IPS-18c (cell line): Measurements from ENCODE around the gene BCL6.

Experiments
- H3K4me3 ChIP-seq: 2 replicates; pipeline ENCODE4 v1.7.0; 2013; ENCODE audit warnings: low read depth, mild to moderate bottlenecking, low read length, moderate library complexity; ENCODE audit not compliant: insufficient read depth
- H3K9me3 ChIP-seq: one replicate; pipeline ENCODE4 v1.6.1; 2013; ENCODE audit warnings: mild to moderate bottlenecking, low read length, moderate library complexity; ENCODE audit not compliant: control insufficient read depth, insufficient read depth

The BCL6 gene

DNA sequence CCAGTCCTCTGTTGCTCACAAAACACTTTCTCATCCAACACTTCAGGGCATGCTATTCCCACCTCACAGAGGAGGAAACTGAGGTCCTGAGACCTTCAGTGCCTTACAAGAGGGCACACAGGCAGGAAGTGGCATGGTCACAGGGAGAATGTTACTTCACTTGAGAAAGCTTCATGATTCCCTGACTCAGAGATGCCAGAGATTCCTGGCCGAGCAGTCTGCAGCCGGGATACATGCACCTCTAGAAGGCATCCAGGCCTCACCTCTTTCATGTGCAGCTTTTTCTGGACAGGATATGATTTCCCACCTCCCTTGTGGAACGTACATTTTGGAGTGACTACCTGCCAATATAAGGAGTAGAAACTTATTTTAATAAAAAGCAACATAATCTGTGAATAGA lies 72.3 kb downstream of the BCL6 start:
- H3K4me3 ChIP-seq: no peak overlapping the region
- no peaks in the 10 kb centered on the region for H3K9me3 ChIP-seq
